HepG2 (cell line): ENCODE measurements around the gene MADD. TPM values are rescaled to one million over a fixed set of nuclear protein-coding genes. Genes with fewer than 3 reads are reported as not detected.
A peak's percentile ranks its signal among the peaks of the same experiment; 100 is the strongest.

Experiments
- CBX2 ChIP-seq, 2 experiments: fragments of 200-600 bp in 1 of 2; sonication (generic); formaldehyde crosslinking in 1 of 2; IDR thresholded peaks; 2 replicates each; pipeline versions ENCODE4 v1.7.0 to v1.8.1; 2018 to 2022; ENCODE audit warnings: low read depth in 2 of 2, low read length in 1 of 2, mild to moderate bottlenecking in 1 of 2, missing genetic modification reagents in 1 of 2
- JUNB ChIP-seq: sonication (generic); formaldehyde crosslinking; IDR thresholded peaks from 2 replicates; pipeline ENCODE4 v1.8.0; 2022; ENCODE audit warnings: missing genetic modification reagents, mild to moderate bottlenecking, borderline replicate concordance
- KDM4B ChIP-seq: sonication (generic); formaldehyde crosslinking; IDR thresholded peaks from 2 replicates; pipeline ENCODE4 v1.4.0; 2020; ENCODE audit warnings: missing genetic modification reagents
- ZNF230 ChIP-seq: sonication (generic); formaldehyde crosslinking; IDR thresholded peaks from 2 replicates; pipeline ENCODE4 v1.4.0; 2020; ENCODE audit warnings: mild to moderate bottlenecking, missing genetic modification reagents
- ZNF431 ChIP-seq: sonication (generic); formaldehyde crosslinking; IDR thresholded peaks from 2 replicates; pipeline ENCODE4 v1.9.0; 2022; ENCODE audit warnings: missing genetic modification reagents, low read depth, mild to moderate bottlenecking, borderline replicate concordance
- ZNF446 ChIP-seq: sonication (generic); formaldehyde crosslinking; IDR thresholded peaks from 2 replicates; pipeline ENCODE4 v1.5.0; 2020; ENCODE audit warnings: mild to moderate bottlenecking, missing genetic modification reagents
- ZNF562 ChIP-seq: sonication (generic); formaldehyde crosslinking; IDR thresholded peaks from 2 replicates; pipeline ENCODE4 v1.8.0; 2022; ENCODE audit warnings: missing genetic modification reagents, borderline replicate concordance
- ZSCAN30 ChIP-seq: sonication (generic); formaldehyde crosslinking; IDR thresholded peaks from 2 replicates; pipeline ENCODE4 v1.5.0; 2020; ENCODE audit warnings: mild to moderate bottlenecking, missing genetic modification reagents
- polyA plus RNA-seq, 8 experiments: library from polyadenylated mRNA; depleted of rRNA in 3 of 8; stranded (reverse) in 7 of 8; unstranded in 1 of 8; fragments of >200 nt; fragmentation: Illumina TruSeq in 4 of 8; extraction: Trizol in 4 of 8; gene quantifications; 2 replicates each; pipeline versions ENCODE4 v1.2.1 to v1.2.3, GENCODE V29; 2011 to 2016; ENCODE audit warnings: low read depth in 4 of 8, missing spikeins in 1 of 8, mixed read lengths in 1 of 8; ENCODE audit not compliant: insufficient read depth in 1 of 8
- total RNA-seq, 5 experiments: library from RNA; depleted of rRNA; stranded (reverse); fragments of >200 nt; fragmentation: Illumina TruSeq; extraction: Trizol; gene quantifications; 2 replicates each; pipeline ENCODE4 v1.2.3, GENCODE V29; 2016; ENCODE audit warnings: low read depth in 1 of 5
- TF ChIP-seq, protein P1 (sequence below): sonication (generic); formaldehyde crosslinking; IDR thresholded peaks from 2 replicates; pipeline ENCODE4 v1.5.0; 2020; ENCODE audit warnings: mild to moderate bottlenecking, missing genetic modification reagents, borderline replicate concordance
- TF ChIP-seq, protein P2 (sequence below): sonication (generic); formaldehyde crosslinking; IDR thresholded peaks from 2 replicates; pipeline ENCODE4 v1.5.0; 2020; ENCODE audit warnings: missing genetic modification reagents, mild to moderate bottlenecking, borderline replicate concordance
- TF ChIP-seq, protein P3 (sequence below): sonication (generic); formaldehyde crosslinking; IDR thresholded peaks from 2 replicates; pipeline ENCODE4 v1.9.0; 2021; ENCODE audit warnings: missing genetic modification reagents, borderline replicate concordance

Gene MADD
- total and polyA plus RNA-seq, 2 of the 13 experiments (the other 11 are each of a cell fraction or from before 2014, with no cell fraction given), result 18.0 to 29.2 TPM

DNA sequence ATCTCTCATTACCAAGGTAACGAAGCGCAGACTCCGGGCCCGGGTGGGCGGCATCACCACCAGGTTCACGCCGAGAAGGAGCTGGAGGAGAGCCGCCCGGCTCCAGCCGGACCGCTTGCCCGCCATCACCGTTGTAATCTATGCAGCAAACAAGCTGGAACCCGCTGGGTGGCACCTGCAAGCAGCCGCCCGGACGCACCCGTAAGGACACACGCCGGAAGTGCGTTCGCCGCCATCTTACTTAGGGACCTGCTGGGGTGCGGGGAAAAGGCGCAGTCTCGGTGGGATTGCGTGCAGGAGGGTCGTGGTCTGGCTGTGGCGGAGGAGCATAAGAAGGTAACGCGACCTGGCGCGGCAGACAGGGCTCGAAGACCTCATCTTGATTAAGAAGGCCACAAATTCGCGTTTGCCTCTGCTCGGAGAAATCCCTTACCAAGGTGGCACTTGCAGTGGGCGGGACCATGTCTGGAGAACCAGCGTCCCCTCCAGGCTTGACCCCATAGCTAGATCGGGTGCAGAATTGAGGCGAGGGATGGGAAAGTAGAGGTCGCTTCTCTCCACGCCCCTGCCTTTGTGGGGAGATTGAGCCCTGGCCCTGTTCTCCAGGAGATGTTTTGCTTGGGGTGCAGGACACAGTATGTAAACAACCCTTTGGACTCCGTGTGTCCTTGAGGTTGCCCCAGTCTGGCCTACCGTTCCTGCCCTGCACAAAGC, 21.1 kb upstream of the MADD start, which contains the start of gene ACP2 (continued):
- TF ChIP-seq, protein P1, sequence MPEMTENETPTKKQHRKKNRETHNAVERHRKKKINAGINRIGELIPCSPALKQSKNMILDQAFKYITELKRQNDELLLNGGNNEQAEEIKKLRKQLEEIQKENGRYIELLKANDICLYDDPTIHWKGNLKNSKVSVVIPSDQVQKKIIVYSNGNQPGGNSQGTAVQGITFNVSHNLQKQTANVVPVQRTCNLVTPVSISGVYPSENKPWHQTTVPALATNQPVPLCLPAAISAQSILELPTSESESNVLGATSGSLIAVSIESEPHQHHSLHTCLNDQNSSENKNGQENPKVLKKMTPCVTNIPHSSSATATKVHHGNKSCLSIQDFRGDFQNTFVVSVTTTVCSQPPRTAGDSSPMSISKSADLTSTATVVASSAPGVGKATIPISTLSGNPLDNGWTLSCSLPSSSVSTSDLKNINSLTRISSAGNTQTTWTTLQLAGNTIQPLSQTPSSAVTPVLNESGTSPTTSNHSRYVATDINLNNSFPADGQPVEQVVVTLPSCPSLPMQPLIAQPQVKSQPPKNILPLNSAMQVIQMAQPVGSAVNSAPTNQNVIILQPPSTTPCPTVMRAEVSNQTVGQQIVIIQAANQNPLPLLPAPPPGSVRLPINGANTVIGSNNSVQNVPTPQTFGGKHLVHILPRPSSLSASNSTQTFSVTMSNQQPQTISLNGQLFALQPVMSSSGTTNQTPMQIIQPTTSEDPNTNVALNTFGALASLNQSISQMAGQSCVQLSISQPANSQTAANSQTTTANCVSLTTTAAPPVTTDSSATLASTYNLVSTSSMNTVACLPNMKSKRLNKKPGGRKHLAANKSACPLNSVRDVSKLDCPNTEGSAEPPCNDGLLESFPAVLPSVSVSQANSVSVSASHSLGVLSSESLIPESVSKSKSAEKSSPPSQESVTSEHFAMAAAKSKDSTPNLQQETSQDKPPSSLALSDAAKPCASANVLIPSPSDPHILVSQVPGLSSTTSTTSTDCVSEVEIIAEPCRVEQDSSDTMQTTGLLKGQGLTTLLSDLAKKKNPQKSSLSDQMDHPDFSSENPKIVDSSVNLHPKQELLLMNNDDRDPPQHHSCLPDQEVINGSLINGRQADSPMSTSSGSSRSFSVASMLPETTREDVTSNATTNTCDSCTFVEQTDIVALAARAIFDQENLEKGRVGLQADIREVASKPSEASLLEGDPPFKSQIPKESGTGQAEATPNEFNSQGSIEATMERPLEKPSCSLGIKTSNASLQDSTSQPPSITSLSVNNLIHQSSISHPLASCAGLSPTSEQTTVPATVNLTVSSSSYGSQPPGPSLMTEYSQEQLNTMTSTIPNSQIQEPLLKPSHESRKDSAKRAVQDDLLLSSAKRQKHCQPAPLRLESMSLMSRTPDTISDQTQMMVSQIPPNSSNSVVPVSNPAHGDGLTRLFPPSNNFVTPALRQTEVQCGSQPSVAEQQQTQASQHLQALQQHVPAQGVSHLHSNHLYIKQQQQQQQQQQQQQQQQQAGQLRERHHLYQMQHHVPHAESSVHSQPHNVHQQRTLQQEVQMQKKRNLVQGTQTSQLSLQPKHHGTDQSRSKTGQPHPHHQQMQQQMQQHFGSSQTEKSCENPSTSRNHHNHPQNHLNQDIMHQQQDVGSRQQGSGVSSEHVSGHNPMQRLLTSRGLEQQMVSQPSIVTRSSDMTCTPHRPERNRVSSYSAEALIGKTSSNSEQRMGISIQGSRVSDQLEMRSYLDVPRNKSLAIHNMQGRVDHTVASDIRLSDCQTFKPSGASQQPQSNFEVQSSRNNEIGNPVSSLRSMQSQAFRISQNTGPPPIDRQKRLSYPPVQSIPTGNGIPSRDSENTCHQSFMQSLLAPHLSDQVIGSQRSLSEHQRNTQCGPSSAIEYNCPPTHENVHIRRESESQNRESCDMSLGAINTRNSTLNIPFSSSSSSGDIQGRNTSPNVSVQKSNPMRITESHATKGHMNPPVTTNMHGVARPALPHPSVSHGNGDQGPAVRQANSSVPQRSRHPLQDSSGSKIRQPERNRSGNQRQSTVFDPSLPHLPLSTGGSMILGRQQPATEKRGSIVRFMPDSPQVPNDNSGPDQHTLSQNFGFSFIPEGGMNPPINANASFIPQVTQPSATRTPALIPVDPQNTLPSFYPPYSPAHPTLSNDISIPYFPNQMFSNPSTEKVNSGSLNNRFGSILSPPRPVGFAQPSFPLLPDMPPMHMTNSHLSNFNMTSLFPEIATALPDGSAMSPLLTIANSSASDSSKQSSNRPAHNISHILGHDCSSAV, result 0 out of 2 replicates have a peak, but pooled peaks have one; percentile 77
- TF ChIP-seq ZSCAN30 (CRISPR knock-in tag) (peak; percentile 98; the same call in 1 of the 2 replicates), ZNF562 (no peak), JUNB (CRISPR knock-in tag) (no peak), ZNF230 (CRISPR knock-in tag) (no peak; the same call in 1 of the 2 replicates), ZNF446 (CRISPR knock-in tag) (peak; percentile 62; the same call in 1 of the 2 replicates), KDM4B (CRISPR knock-in tag) (peak; percentile 78), CBX2 (IDR thresholded peaks at IDR 0.05; ENCODE audit: low read depth, low read length) (no peak), CBX2 (CRISPR knock-in tag; IDR thresholded peaks at IDR 0.05; ENCODE audit: low read depth) (peak; percentile 67; the same call in 1 of the 2 replicates), ZNF431 (CRISPR knock-in tag) (peak; percentile 89; the same call in 1 of the 2 replicates)
- TF ChIP-seq, protein P2, sequence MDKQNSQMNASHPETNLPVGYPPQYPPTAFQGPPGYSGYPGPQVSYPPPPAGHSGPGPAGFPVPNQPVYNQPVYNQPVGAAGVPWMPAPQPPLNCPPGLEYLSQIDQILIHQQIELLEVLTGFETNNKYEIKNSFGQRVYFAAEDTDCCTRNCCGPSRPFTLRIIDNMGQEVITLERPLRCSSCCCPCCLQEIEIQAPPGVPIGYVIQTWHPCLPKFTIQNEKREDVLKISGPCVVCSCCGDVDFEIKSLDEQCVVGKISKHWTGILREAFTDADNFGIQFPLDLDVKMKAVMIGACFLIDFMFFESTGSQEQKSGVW (CRISPR knock-in tag), result no peak
- TF ChIP-seq, protein P3, sequence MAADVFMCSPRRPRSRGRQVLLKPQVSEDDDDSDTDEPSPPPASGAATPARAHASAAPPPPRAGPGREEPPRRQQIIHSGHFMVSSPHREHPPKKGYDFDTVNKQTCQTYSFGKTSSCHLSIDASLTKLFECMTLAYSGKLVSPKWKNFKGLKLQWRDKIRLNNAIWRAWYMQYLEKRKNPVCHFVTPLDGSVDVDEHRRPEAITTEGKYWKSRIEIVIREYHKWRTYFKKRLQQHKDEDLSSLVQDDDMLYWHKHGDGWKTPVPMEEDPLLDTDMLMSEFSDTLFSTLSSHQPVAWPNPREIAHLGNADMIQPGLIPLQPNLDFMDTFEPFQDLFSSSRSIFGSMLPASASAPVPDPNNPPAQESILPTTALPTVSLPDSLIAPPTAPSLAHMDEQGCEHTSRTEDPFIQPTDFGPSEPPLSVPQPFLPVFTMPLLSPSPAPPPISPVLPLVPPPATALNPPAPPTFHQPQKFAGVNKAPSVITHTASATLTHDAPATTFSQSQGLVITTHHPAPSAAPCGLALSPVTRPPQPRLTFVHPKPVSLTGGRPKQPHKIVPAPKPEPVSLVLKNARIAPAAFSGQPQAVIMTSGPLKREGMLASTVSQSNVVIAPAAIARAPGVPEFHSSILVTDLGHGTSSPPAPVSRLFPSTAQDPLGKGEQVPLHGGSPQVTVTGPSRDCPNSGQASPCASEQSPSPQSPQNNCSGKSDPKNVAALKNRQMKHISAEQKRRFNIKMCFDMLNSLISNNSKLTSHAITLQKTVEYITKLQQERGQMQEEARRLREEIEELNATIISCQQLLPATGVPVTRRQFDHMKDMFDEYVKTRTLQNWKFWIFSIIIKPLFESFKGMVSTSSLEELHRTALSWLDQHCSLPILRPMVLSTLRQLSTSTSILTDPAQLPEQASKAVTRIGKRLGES, result no peak; the same call in 1 of the 2 replicates
